GM18907 (cell line): Measurements from ENCODE around the gene TRIM44.
"Not testable (repeated sequence)": the region's sequence is repeated elsewhere in the genome, so short reads cannot be mapped to it uniquely, and the experiment has no call there.

Source experiments
- ATAC-seq: cut with Tn5 transposase; IDR thresholded peaks from one replicate; pipeline ENCODE4 v1.9.1; 2021; ENCODE audit warnings: mild to moderate bottlenecking, moderate library complexity; ENCODE audit not compliant: unreplicated experiment

TRIM44 gene

GRCh38 chr11:35810045-35810645 is 147.6 kb downstream of the TRIM44 start:
- no peak for ATAC-seq

- ATAC-seq = peak; percentile 69
Measured at GRCh38 chr11:35811783-35812182, 149.2 kb downstream of the TRIM44 start.

- ATAC-seq = no peak
Measured at GRCh38 chr11:35812828-35813227, 150.3 kb downstream of the TRIM44 start.

- ATAC-seq = no peak
Measured at GRCh38 chr11:35814081-35814695, 151.6 kb downstream of the TRIM44 start.

- ATAC-seq = no peak
Measured at GRCh38 chr11:35814720-35815305, 152.2 kb downstream of the TRIM44 start.

- ATAC-seq = no peak
Measured at GRCh38 chr11:35815556-35816315, 153.2 kb downstream of the TRIM44 start.

- ATAC-seq = no peak
Measured at GRCh38 chr11:35820614-35821013, 158.0 kb downstream of the TRIM44 start.

GRCh38 chr11:35822815-35823495 is 160.4 kb downstream of the TRIM44 start:
- no peak for ATAC-seq

GRCh38 chr11:35823742-35824298 is 161.2 kb downstream of the TRIM44 start:
- ATAC-seq = no peak

- no peak for ATAC-seq
Measured at GRCh38 chr11:35825386-35825785, 162.8 kb downstream of the TRIM44 start.

GRCh38 chr11:35826006-35826405 is 163.4 kb downstream of the TRIM44 start:
- ATAC-seq = no peak

- ATAC-seq = no peak
Measured at GRCh38 chr11:35826949-35827348, 164.4 kb downstream of the TRIM44 start.

- no peak for ATAC-seq
Measured at GRCh38 chr11:35836205-35836604, 173.6 kb downstream of the TRIM44 start.

- no peak for ATAC-seq
Measured at GRCh38 chr11:35838071-35838470, 175.5 kb downstream of the TRIM44 start.

GRCh38 chr11:35838697-35839367 is 176.3 kb downstream of the TRIM44 start:
- ATAC-seq = not testable (repeated sequence)

GRCh38 chr11:35839368-35840161 is 177.0 kb downstream of the TRIM44 start:
- ATAC-seq = no peak

- ATAC-seq = no peak
Measured at GRCh38 chr11:35841733-35842132, 179.2 kb downstream of the TRIM44 start.

GRCh38 chr11:35842958-35843357 is 180.4 kb downstream of the TRIM44 start:
- no peak for ATAC-seq

- ATAC-seq = no peak
Measured at GRCh38 chr11:35844579-35844978, 182.0 kb downstream of the TRIM44 start.

GRCh38 chr11:35845860-35846259 is 183.3 kb downstream of the TRIM44 start:
- no peak for ATAC-seq
